HCT116 (cell line): ENCODE measurements around the gene LMAN1L. TPM values are rescaled to one million over a fixed set of nuclear protein-coding genes. Genes with fewer than 3 reads are reported as not detected.

Source experiments
- ATAC-seq: fragments of 200-7000 bp; cut with Tn5 transposase; 2 replicates; pipeline ENCODE4 v1.9.1; 2020; ENCODE audit warnings: mild to moderate bottlenecking, moderate library complexity
- BruUV-seq: library from RNA; stranded (reverse); fragments of 400-500 nt; replicated peaks from 2 replicates; lab custom pipeline; 2021; lab: Mats Ljungman, UMichigan
- CTCF ChIA-PET: fragments of 300-600 bp; sonication (Branson Sonifier 250); formaldehyde crosslinking; loops from one replicate; lab custom pipeline; 2021; ENCODE audit warnings: antibody characterized with exemption; lab: Charles Lee
- POLR2A ChIA-PET: fragments of 300-600, 350-600 bp; sonication (Branson Sonifier 250); formaldehyde crosslinking; loops from one replicate; lab custom pipeline; 2021; ENCODE audit warnings: antibody characterized with exemption; lab: Charles Lee
- RAD21 ChIA-PET, 2 experiments: fragments of 300-600 bp; sonication (Branson Sonifier 250); formaldehyde crosslinking; loops; one replicate each; lab custom pipeline; 2023; ENCODE audit warnings: low total read pairs in 2 of 2; ENCODE audit not compliant: uncharacterized antibody in 2 of 2, unreplicated experiment in 2 of 2, low non-redundant PET in 1 of 2; lab: Charles Lee
- DNase-seq: peaks from one replicate; pipeline ENCODE4 v3.0.0-alpha.2; 2010; ENCODE audit warnings: low read depth, low spot score
- H2AFZ ChIP-seq: fragments of 200-600 bp; shearing (Covaris generic), sonication (generic); 2 replicates; pipeline ENCODE4 v1.6.1; 2017; ENCODE audit warnings: low read depth, mixed run types, mixed read lengths, antibody characterized with exemption, low read length; ENCODE audit not compliant: poor library complexity, severe bottlenecking
- H3K27ac ChIP-seq: 2 replicates; pipeline ENCODE4 v1.5.1; 2012; ENCODE audit warnings: low read depth, low read length
- H3K27me3 ChIP-seq: fragments of 200-600 bp; sonication (generic); 2 replicates; pipeline ENCODE4 v1.6.1; 2016; ENCODE audit warnings: mixed run types, low read length, mixed read lengths; ENCODE audit not compliant: insufficient read depth
- H3K36me3 ChIP-seq, 2 experiments: fragments of 200-500 bp in 1 of 2; fragments of 200-600 bp in 1 of 2; sonication (Bioruptor generic) in 1 of 2; sonication (generic) in 1 of 2; 2 replicates each; pipeline versions ENCODE4 v1.5.1 to v1.6.1; 2014 to 2016; ENCODE audit warnings: low read length in 2 of 2, inconsistent platforms in 1 of 2, mixed read lengths in 1 of 2, mixed run types in 1 of 2; ENCODE audit not compliant: insufficient read depth in 2 of 2, control insufficient read depth in 1 of 2
- H3K4me1 ChIP-seq, 2 experiments: fragments of 200-600 bp in 1 of 2; sonication (generic) in 1 of 2; 2 replicates each; pipeline versions ENCODE4 v1.5.1 to v1.6.1; 2012 to 2017; ENCODE audit warnings: low read length in 2 of 2, inconsistent platforms in 1 of 2, mild to moderate bottlenecking in 1 of 2, mixed read lengths in 1 of 2, mixed run types in 1 of 2, moderate library complexity in 1 of 2; ENCODE audit not compliant: insufficient read depth in 2 of 2, control insufficient read depth in 1 of 2
- H3K4me2 ChIP-seq: fragments of 200-600 bp; sonication (generic); 2 replicates; pipeline ENCODE4 v1.6.1; 2017; ENCODE audit warnings: mixed run types, low read length, mixed read lengths
- H3K4me3 ChIP-seq, 2 experiments: fragments of 200-600 bp in 1 of 2; sonication (generic) in 1 of 2; replicated peaks in 1 of 2; 2 replicates each; pipeline ENCODE4 v1.5.1; 2011 to 2016; ENCODE audit warnings: low read length in 2 of 2, control low read depth in 1 of 2, low read depth in 1 of 2, mild to moderate bottlenecking in 1 of 2, mixed read lengths in 1 of 2, mixed run types in 1 of 2
- H3K79me2 ChIP-seq: fragments of 200-600 bp; sonication (generic); 2 replicates; pipeline ENCODE4 v1.6.1; 2017; ENCODE audit warnings: mild to moderate bottlenecking, mixed run types, low read length, moderate library complexity, mixed read lengths; ENCODE audit not compliant: insufficient read depth
- H3K9ac ChIP-seq: fragments of 200-600 bp; sonication (generic); 2 replicates; pipeline ENCODE4 v1.6.1; 2016; ENCODE audit warnings: low read length, mixed read lengths
- H3K9me2 ChIP-seq: fragments of 200-600 bp; sonication (generic), shearing (Covaris generic); 2 replicates; pipeline ENCODE4 v1.6.1; 2017; ENCODE audit warnings: mixed run types, mild to moderate bottlenecking, moderate library complexity; ENCODE audit not compliant: insufficient read depth
- H3K9me3 ChIP-seq, 2 experiments: fragments of 200-500 bp in 1 of 2; fragments of 200-600 bp in 1 of 2; sonication (Bioruptor generic) in 1 of 2; sonication (generic) in 1 of 2; 2 replicates each; pipeline ENCODE4 v1.6.1; 2014 to 2017; ENCODE audit warnings: low read length in 2 of 2, mixed read lengths in 2 of 2, inconsistent platforms in 1 of 2, low read depth in 1 of 2, mild to moderate bottlenecking in 1 of 2, mixed run types in 1 of 2, moderate library complexity in 1 of 2; ENCODE audit not compliant: control insufficient read depth in 1 of 2, insufficient read depth in 1 of 2
- H4K20me1 ChIP-seq: fragments of 200-600 bp; sonication (generic), shearing (Covaris generic); 2 replicates; pipeline ENCODE4 v1.6.1; 2017; ENCODE audit warnings: mixed run types, mild to moderate bottlenecking, moderate library complexity; ENCODE audit not compliant: insufficient read depth
- ELF1 ChIP-seq: IDR thresholded peaks from 2 replicates; pipeline ENCODE4 v1.6.1; 2012; ENCODE audit warnings: low read depth, borderline replicate concordance
- POLR2A ChIP-seq: IDR thresholded peaks from 2 replicates; pipeline ENCODE4 v1.7.0; 2011; ENCODE audit warnings: borderline replicate concordance; ENCODE audit not compliant: insufficient read depth, insufficient read length; ENCODE audit errors: extremely low read depth
- SIN3A ChIP-seq: IDR thresholded peaks from 2 replicates; pipeline ENCODE4 v1.6.1; 2012; ENCODE audit warnings: low read depth
- SP1 ChIP-seq: IDR thresholded peaks from 2 replicates; pipeline ENCODE4 v1.6.1; 2012; ENCODE audit warnings: low read depth
- SRF ChIP-seq: IDR thresholded peaks from 2 replicates; pipeline ENCODE4 v1.6.1; 2012; ENCODE audit warnings: low read depth
- YY1 ChIP-seq: IDR thresholded peaks from 2 replicates; pipeline ENCODE4 v1.6.1; 2011; ENCODE audit warnings: low read length, low read depth, moderate library complexity, mild to moderate bottlenecking; ENCODE audit not compliant: insufficient replicate concordance; ENCODE audit errors: extremely low read depth
- ZNF274 ChIP-seq: fragments of 200-500 bp; sonication (Bioruptor generic); IDR thresholded peaks from 2 replicates; pipeline ENCODE4 v1.6.1; 2014; ENCODE audit warnings: mild to moderate bottlenecking, low read depth, low read length, inconsistent platforms
- intact Hi-C: fragments of 100-400 bp; cut with micrococcal nuclease; formaldehyde crosslinking; loops from 2 replicates; pipeline ENCODE4 v1.10.0; 2022
- total RNA-seq: library from RNA; stranded (reverse); gene quantifications from one replicate; pipeline ENCODE4 v1.2.1, GENCODE V29; 2021; ENCODE audit not compliant: unreplicated experiment
- TF ChIP-seq, protein P1 (sequence below), 3 experiments: fragments of 200-600 bp in 1 of 3; sonication (generic) in 1 of 3; IDR thresholded peaks in 2 of 3; conservative IDR thresholded peaks in 1 of 3; 2 replicates each; pipeline ENCODE4 v1.5.1; 2012 to 2017; ENCODE audit warnings: low read depth in 2 of 3, low read length in 2 of 3, antibody characterized with exemption in 1 of 3, borderline replicate concordance in 1 of 3, control low read depth in 1 of 3, mild to moderate bottlenecking in 1 of 3, mixed read lengths in 1 of 3, mixed run types in 1 of 3, moderate library complexity in 1 of 3; ENCODE audit not compliant: insufficient read depth in 1 of 3

LMAN1L gene
- total RNA-seq, 1 experiment from 2014 or later = 0.17 TPM

DNA sequence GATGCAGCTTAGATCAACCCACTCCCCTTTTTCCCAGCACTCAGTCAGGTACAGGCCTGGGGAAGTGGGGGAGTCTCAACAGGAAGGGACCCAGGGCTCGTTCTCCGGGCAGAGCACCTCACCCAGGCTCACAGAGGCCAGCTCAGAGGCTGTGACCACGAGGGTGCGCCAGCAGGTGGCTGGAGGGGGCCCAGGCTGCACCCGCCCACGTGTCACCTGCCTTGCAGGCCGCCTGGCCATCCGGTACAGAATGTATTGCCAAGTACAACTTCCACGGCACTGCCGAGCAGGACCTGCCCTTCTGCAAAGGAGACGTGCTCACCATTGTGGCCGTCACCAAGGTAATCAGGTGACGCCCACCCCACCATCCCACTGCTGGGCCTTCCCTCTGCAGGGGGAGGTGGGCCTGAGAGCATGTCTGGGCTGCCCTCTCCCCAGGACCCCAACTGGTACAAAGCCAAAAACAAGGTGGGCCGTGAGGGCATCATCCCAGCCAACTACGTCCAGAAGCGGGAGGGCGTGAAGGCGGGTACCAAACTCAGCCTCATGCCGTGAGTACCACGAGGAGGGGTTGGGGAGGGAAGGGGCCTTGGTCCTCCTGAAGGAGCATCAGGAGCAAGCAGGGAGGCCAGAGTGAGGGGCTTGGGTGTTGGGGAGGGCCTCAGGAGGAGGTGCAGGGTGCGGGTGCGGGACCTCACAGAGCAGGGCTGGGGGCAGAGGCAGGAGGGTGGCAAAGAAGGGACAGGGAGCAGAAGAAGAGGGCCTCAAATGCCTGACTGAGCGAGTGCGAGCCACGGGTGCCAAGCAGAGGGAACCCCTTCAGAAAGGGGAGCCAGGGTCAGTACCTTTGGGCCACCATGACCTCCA, 14.0 kb upstream of the LMAN1L start:
- ChIA-PET CTCF (interaction anchor here (1.0 to 1.5 kb wide), 2 partner anchors 9 to 28 kb away, joined by 3 to 5 read pairs; no protein-coding TSS in a partner anchor), RAD21 (no interaction called here)
- H3K27me3 ChIP-seq = no peaks in the 10 kb centered on the region
- no peak overlapping the region for H3K27ac ChIP-seq
- no TSS peak for BruUV-seq
- peaks cover 11 to 25% of the 10 kb centered on the region in 2 experiments for H3K36me3 ChIP-seq
- no peaks in the 10 kb centered on the region for H3K9me2 ChIP-seq
- no peak overlapping the region for H3K9ac ChIP-seq
- H3K9me3 ChIP-seq = no peaks in the 10 kb centered on the region
- TF ChIP-seq YY1 (no peak), POLR2A (no peak), SRF (no peak), SP1 (no peak), ZNF274 (no peak), SIN3A (no peak), ELF1 (no peak)
- TF ChIP-seq, protein P1, sequence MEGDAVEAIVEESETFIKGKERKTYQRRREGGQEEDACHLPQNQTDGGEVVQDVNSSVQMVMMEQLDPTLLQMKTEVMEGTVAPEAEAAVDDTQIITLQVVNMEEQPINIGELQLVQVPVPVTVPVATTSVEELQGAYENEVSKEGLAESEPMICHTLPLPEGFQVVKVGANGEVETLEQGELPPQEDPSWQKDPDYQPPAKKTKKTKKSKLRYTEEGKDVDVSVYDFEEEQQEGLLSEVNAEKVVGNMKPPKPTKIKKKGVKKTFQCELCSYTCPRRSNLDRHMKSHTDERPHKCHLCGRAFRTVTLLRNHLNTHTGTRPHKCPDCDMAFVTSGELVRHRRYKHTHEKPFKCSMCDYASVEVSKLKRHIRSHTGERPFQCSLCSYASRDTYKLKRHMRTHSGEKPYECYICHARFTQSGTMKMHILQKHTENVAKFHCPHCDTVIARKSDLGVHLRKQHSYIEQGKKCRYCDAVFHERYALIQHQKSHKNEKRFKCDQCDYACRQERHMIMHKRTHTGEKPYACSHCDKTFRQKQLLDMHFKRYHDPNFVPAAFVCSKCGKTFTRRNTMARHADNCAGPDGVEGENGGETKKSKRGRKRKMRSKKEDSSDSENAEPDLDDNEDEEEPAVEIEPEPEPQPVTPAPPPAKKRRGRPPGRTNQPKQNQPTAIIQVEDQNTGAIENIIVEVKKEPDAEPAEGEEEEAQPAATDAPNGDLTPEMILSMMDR (IDR thresholded peaks at IDR 0.05 in 2 of 3, conservative IDR thresholded peaks at IDR 0.05 in 1 of 3; ENCODE audit: borderline replicate concordance in 1 of 3, insufficient read depth in 1 of 3, low read depth in 2 of 3, low read length in 2 of 3) = no peak
- TF ChIP-seq, all 23 proteins: peak for 0
- no peak for ATAC-seq
- peaks cover 3 to 13% of the 10 kb centered on the region in 2 experiments; a peak in 3 of 4 replicates for H3K4me1 ChIP-seq
- no peak overlapping the region for H3K4me2 ChIP-seq
- no peaks in the 10 kb centered on the region for H4K20me1 ChIP-seq
- DNase-seq = no peak
- no peak overlapping the region for H2AFZ ChIP-seq
- H3K4me3 ChIP-seq = no peak overlapping the region
- intact Hi-C loops = no loop called here
- H3K79me2 ChIP-seq = peaks cover 2% of the 10 kb centered on the region; the same call in 1 of the 2 replicates
- POLR2A ChIA-PET = interaction anchor here (1.1 kb wide), 1 partner anchor 16 kb away, joined by 3 read pairs; the partner anchor contains the start of gene CSK
